Spleen (tissue), 7 donors: ENCODE data around the gene DOCK1.

Experiments
- POLR2A ChIP-seq, 3 donors: fragments of 450-650 bp; IDR thresholded peaks; one replicate each; pipeline ENCODE4 v1.5.1; 2017; ENCODE audit warnings: antibody characterized with exemption in 3 of 3, mild to moderate bottlenecking in 1 of 3
- TF ChIP-seq, protein P1 (sequence below), 11 experiments: fragments of 200-600 bp in 7 of 11; fragments of 450-650 bp in 4 of 11; sonication (generic) in 4 of 11; IDR thresholded peaks in 8 of 11; conservative IDR thresholded peaks in 3 of 11; 1 replicate in 7 of 11; 2 replicates in 4 of 11; pipeline versions ENCODE4 v1.4.0 to v1.8.0; 2016 to 2021; ENCODE audit warnings: antibody characterized with exemption in 11 of 11, inconsistent platforms in 4 of 11, mild to moderate bottlenecking in 1 of 11
- donor health status: DM: no; HTN: no; CAD: no; lungs with moderate emphysema.
- donor health status: DM: no; HTN: no; CAD: no.
- donor health status: DM: no; HTN: no; CAD: no.

DNA sequence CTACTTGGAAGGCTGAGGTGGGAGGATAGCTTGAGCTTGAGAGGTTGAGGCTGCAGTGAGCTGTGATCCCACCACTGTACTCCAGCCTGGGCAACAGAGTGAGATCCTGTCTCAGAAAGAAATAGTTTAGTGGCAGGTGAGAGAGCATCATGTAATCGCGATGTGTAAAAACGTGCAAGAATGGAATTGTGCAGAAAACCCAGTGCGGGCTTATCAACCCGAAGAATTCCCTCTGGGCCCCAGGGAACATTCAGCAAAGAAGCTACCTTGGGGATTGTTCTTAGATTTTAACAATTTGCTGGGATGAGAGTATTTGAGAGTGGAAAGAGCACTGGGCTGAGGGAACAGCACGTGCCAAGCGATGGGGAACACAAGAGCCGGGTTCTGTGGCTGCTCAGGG, 398.5 kb downstream of the DOCK1 start:
- TF ChIP-seq, protein P1, sequence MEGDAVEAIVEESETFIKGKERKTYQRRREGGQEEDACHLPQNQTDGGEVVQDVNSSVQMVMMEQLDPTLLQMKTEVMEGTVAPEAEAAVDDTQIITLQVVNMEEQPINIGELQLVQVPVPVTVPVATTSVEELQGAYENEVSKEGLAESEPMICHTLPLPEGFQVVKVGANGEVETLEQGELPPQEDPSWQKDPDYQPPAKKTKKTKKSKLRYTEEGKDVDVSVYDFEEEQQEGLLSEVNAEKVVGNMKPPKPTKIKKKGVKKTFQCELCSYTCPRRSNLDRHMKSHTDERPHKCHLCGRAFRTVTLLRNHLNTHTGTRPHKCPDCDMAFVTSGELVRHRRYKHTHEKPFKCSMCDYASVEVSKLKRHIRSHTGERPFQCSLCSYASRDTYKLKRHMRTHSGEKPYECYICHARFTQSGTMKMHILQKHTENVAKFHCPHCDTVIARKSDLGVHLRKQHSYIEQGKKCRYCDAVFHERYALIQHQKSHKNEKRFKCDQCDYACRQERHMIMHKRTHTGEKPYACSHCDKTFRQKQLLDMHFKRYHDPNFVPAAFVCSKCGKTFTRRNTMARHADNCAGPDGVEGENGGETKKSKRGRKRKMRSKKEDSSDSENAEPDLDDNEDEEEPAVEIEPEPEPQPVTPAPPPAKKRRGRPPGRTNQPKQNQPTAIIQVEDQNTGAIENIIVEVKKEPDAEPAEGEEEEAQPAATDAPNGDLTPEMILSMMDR (IDR thresholded peaks at IDR 0.05 in 8 of 11, conservative IDR thresholded peaks at IDR 0.05 in 3 of 11) = no peak
- TF ChIP-seq POLR2A (IDR thresholded peaks at IDR 0.05) = no peak
